ENCODE results near the gene OR2V1.
A peak's percentile ranks its signal among the peaks of the same experiment; 100 is the strongest.
"Not testable (repeated sequence)": the region's sequence is repeated elsewhere in the genome, so short reads cannot be mapped to it uniquely, and the experiment has no call there.

Gene OR2V1

GRCh38 chr5:181114844-181115778 lies 15.9 kb downstream of the OR2V1 start:
- Histone ChIP-seq H3K9me3 (ENCODE audit: control insufficient read depth, insufficient read depth, low read length) (no peaks in the 10 kb centered on the region), H3K27ac (ENCODE audit: low read depth, low read length) (no peak overlapping the region), H3K4me3 (ENCODE audit: low read length) (no peak overlapping the region), H3K9me2 (replicated peaks; ENCODE audit: control insufficient read depth, low read length) (no peaks in the 10 kb centered on the region), H3K27me3 (ENCODE audit: control insufficient read depth, low read length) (peaks cover 25% of the 10 kb centered on the region), H3K79me2 (ENCODE audit: control insufficient read depth, low read length) (no peaks in the 10 kb centered on the region), H3K36me3 (ENCODE audit: control insufficient read depth, low read length) (no peaks in the 10 kb centered on the region), H3K4me2 (ENCODE audit: low read length) (no peak overlapping the region), H3F3A (ENCODE audit: control insufficient read depth, insufficient read depth) (no peaks in the 10 kb centered on the region), H3K4me1 (ENCODE audit: control insufficient read depth, low read length) (no peaks in the 10 kb centered on the region), H4K20me1 (ENCODE audit: control insufficient read depth, insufficient read depth, low read depth, low read length) (no peaks in the 10 kb centered on the region)
- TF ChIP-seq CTCF (IDR thresholded peaks at IDR 0.05; ENCODE audit: low read depth, low read length, poor library complexity, severe bottlenecking) (no peak), EZH2phosphoT487 (IDR thresholded peaks at IDR 0.05; ENCODE audit: borderline replicate concordance, low read length) (0 out of 2 replicates have a peak, but pooled peaks have one; percentile 61)

- Histone ChIP-seq H3K4me3 (ENCODE audit: low read length) (no peak overlapping the region), H3K27me3 (ENCODE audit: control insufficient read depth, low read length) (peaks cover 25% of the 10 kb centered on the region), H4K20me1 (ENCODE audit: control insufficient read depth, insufficient read depth, low read depth, low read length) (no peaks in the 10 kb centered on the region), H3F3A (ENCODE audit: control insufficient read depth, insufficient read depth) (no peaks in the 10 kb centered on the region), H3K4me2 (ENCODE audit: low read length) (no peak overlapping the region), H3K9me2 (replicated peaks; ENCODE audit: control insufficient read depth, low read length) (no peaks in the 10 kb centered on the region), H3K4me1 (ENCODE audit: control insufficient read depth, low read length) (no peaks in the 10 kb centered on the region), H3K36me3 (ENCODE audit: control insufficient read depth, low read length) (no peaks in the 10 kb centered on the region), H3K9me3 (ENCODE audit: control insufficient read depth, insufficient read depth, low read length) (no peaks in the 10 kb centered on the region), H3K27ac (ENCODE audit: low read depth, low read length) (no peak overlapping the region), H3K79me2 (ENCODE audit: control insufficient read depth, low read length) (no peaks in the 10 kb centered on the region)
- TF ChIP-seq CTCF (IDR thresholded peaks at IDR 0.05; ENCODE audit: low read depth, low read length, poor library complexity, severe bottlenecking) (no peak), EZH2phosphoT487 (IDR thresholded peaks at IDR 0.05; ENCODE audit: borderline replicate concordance, low read length) (no peak)
Observed at GRCh38 chr5:181114284-181114843, 16.6 kb downstream of the OR2V1 start.

GRCh38 chr5:181113572-181113971 lies 17.4 kb downstream of the OR2V1 start:
- not testable (repeated sequence) for H3K79me2 ChIP-seq (ENCODE audit: control insufficient read depth, low read length)

GRCh38 chr5:181112476-181112875 lies 18.5 kb downstream of the OR2V1 start:
- Histone ChIP-seq H3K27ac (ENCODE audit: low read depth, low read length) (no peak overlapping the region), H3K27me3 (ENCODE audit: control insufficient read depth, low read length) (peaks cover 22% of the 10 kb centered on the region), H3K4me3 (ENCODE audit: low read length) (no peak overlapping the region), H3K4me2 (ENCODE audit: low read length) (no peak overlapping the region), H3K79me2 (ENCODE audit: control insufficient read depth, low read length) (no peaks in the 10 kb centered on the region), H3F3A (ENCODE audit: control insufficient read depth, insufficient read depth) (no peaks in the 10 kb centered on the region), H3K9me3 (ENCODE audit: control insufficient read depth, insufficient read depth, low read length) (no peaks in the 10 kb centered on the region), H3K9me2 (replicated peaks; ENCODE audit: control insufficient read depth, low read length) (no peaks in the 10 kb centered on the region), H3K4me1 (ENCODE audit: control insufficient read depth, low read length) (no peaks in the 10 kb centered on the region), H4K20me1 (ENCODE audit: control insufficient read depth, insufficient read depth, low read depth, low read length) (no peaks in the 10 kb centered on the region), H3K36me3 (ENCODE audit: control insufficient read depth, low read length) (no peaks in the 10 kb centered on the region)
- no peak for TF ChIP-seq EZH2phosphoT487 (IDR thresholded peaks at IDR 0.05; ENCODE audit: borderline replicate concordance, low read length)
- TF ChIP-seq CTCF (IDR thresholded peaks at IDR 0.05; ENCODE audit: low read depth, low read length, poor library complexity, severe bottlenecking): no peak

More at GRCh38 chr5:181113572-181113971, 17.4 kb downstream of the OR2V1 start:
- H4K20me1 ChIP-seq (ENCODE audit: control insufficient read depth, insufficient read depth, low read depth, low read length); H3K4me2 ChIP-seq (ENCODE audit: low read length); H3K4me3 ChIP-seq (ENCODE audit: low read length); H3F3A ChIP-seq (ENCODE audit: control insufficient read depth, insufficient read depth); H3K27ac ChIP-seq (ENCODE audit: low read depth, low read length); H3K9me2 ChIP-seq (replicated peaks; ENCODE audit: control insufficient read depth, low read length); H3K9me3 ChIP-seq (ENCODE audit: control insufficient read depth, insufficient read depth, low read length); H3K36me3 ChIP-seq (ENCODE audit: control insufficient read depth, low read length); H3K4me1 ChIP-seq (ENCODE audit: control insufficient read depth, low read length): not testable (repeated sequence)
- H3K27me3 ChIP-seq (ENCODE audit: control insufficient read depth, low read length): peaks cover 25% of the 10 kb centered on the region

Measured in DOHH2 (cell line).